ENCODE results near the gene SPPL3. TPM values are rescaled to one million over a fixed set of nuclear protein-coding genes. Genes with fewer than 3 reads are reported as not detected.

Gene SPPL3
- total RNA-seq, 4 donors from 2014 or later: 25.5 to 30.4 (median 29.0) TPM

- Histone ChIP-seq H3K36me3 (peaks cover 0 to 10% (median 0%) of the 10 kb centered on the region in 3 donors), H3K4me1 (peaks cover 0 to 30% (median 4%) of the 10 kb centered on the region in 4 donors), H3K27ac (no peak overlapping the region), H3K9me3 (peaks cover 0 to 16% (median 3%) of the 10 kb centered on the region in 4 donors), H3K4me3 (no peak overlapping the region), H3K27me3 (no peaks in the 10 kb centered on the region)
- TF ChIP-seq POLR2A (IDR thresholded peaks at IDR 0.05) (no peak), EP300 (IDR thresholded peaks at IDR 0.05) (no peak), CTCF (IDR thresholded peaks at IDR 0.05) (no peak)
- no peak for DNase-seq (ENCODE audit: low spot score in 2 of 2)
- 83 to 92% methylated on average over 1 of the region's 1 CpG for WGBS, 2 donors
These were observed 41.5 kb downstream of the SPPL3 start for GRCh38 chr12:120862664-120863063.

GRCh38 chr12:120861074-120861795, 42.9 kb downstream of the SPPL3 start:
- TF ChIP-seq POLR2A (IDR thresholded peaks at IDR 0.05) (no peak), EP300 (IDR thresholded peaks at IDR 0.05) (no peak), CTCF (IDR thresholded peaks at IDR 0.05) (no peak)
- H3K27ac ChIP-seq: no peak overlapping the region
- H3K4me1 ChIP-seq: peaks cover 0 to 34% (median 4%) of the 10 kb centered on the region in 4 donors
- H3K9me3 ChIP-seq: peaks cover 0 to 16% (median 3%) of the 10 kb centered on the region in 4 donors
- H3K4me3 ChIP-seq: no peak overlapping the region
- 92 to 95% methylated on average over 3 of the region's 3 CpGs for WGBS, 2 donors
- no peak for DNase-seq (ENCODE audit: low spot score in 2 of 2)
- peaks cover 0 to 9% (median 0%) of the 10 kb centered on the region in 3 donors for H3K36me3 ChIP-seq
- H3K27me3 ChIP-seq: no peaks in the 10 kb centered on the region

DNA sequence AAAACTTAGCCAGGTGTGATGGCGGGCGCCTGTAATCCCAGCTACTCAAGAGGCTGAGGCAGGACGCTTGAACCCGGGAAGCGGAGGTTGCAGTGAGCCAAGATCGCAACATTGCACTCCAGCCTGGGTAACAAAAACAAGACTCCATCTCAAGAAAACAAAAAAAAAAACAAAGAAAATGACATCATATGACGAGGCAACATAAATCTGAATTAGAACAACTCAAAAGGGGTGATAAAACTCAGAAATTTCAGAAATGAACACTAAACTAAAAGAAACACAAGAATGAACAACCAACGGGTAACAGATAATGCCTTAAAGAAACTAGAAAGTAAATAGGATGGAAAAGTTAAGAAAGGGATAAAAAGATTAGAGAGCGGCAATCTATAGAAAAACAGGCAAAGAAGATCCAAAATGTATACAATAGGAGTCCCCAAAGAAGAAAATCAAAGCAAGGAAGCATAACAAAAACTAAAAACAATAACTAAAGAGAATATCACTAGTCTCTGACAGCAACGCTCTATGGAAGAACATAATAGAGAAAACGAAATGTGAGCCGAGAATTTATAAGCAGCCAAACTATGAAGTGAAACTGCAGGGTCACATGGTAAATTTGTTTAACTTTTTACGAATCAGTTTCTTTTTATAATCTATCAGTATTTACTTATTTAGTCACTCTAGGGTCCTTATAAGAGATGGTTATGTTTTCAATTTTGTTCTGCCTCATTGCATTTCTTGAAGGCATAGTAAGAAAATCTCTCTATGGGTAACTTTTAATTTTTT, 45.7 kb downstream of the SPPL3 start:
- TF ChIP-seq POLR2A (IDR thresholded peaks at IDR 0.05) (no peak), EP300 (IDR thresholded peaks at IDR 0.05) (no peak), CTCF (IDR thresholded peaks at IDR 0.05) (no peak)
- Histone ChIP-seq H3K36me3 (peaks cover 0 to 9% (median 0%) of the 10 kb centered on the region in 3 donors), H3K4me3 (no peak overlapping the region), H3K27ac (no peak overlapping the region), H3K9me3 (peaks cover 0 to 16% (median 3%) of the 10 kb centered on the region in 4 donors), H3K4me1 (peaks cover 0 to 38% (median 5%) of the 10 kb centered on the region in 4 donors), H3K27me3 (no peaks in the 10 kb centered on the region)
- DNase-seq (ENCODE audit: low spot score in 2 of 2): no peak
- WGBS, 2 donors: 95 to 96% methylated on average over 13 of the region's 13 CpGs

GRCh38 chr12:120856980-120857379, 47.2 kb downstream of the SPPL3 start:
- 45 to 68% methylated on average over 2 of the region's 2 CpGs for WGBS, 2 donors
- peaks cover 0 to 9% (median 0%) of the 10 kb centered on the region in 3 donors for H3K36me3 ChIP-seq
- no peak for TF ChIP-seq EP300 (IDR thresholded peaks at IDR 0.05)
- peak in 1 of 5 experiments; percentile 22 for TF ChIP-seq CTCF (IDR thresholded peaks at IDR 0.05)

More at GRCh38 chr12:120856980-120857379, 47.2 kb downstream of the SPPL3 start:
- H3K27ac ChIP-seq: no peak overlapping the region
- H3K4me3 ChIP-seq: no peak overlapping the region
- peaks cover 0 to 45% (median 10%) of the 10 kb centered on the region in 4 donors for H3K4me1 ChIP-seq
- H3K9me3 ChIP-seq: peaks cover 0 to 16% (median 3%) of the 10 kb centered on the region in 4 donors
- no peaks in the 10 kb centered on the region for H3K27me3 ChIP-seq
- DNase-seq (ENCODE audit: low spot score in 2 of 2): no peak

Data from tibial nerve (tissue), 4 donors.